NCI-H2196 treated with DMSO at 0.1 percent for 48 hours (cell line): ENCODE data around the gene ZFP90.

Source experiments
- DNase-seq: peaks from one replicate; lab custom pipeline; 2025; ENCODE audit not compliant: unreplicated experiment; lab: John Stamatoyannopoulos, UW

Gene ZFP90

GRCh38 chr16:68577352-68577853 lies 38.3 kb downstream of the ZFP90 start:
- DNase-seq = no peak

DNA sequence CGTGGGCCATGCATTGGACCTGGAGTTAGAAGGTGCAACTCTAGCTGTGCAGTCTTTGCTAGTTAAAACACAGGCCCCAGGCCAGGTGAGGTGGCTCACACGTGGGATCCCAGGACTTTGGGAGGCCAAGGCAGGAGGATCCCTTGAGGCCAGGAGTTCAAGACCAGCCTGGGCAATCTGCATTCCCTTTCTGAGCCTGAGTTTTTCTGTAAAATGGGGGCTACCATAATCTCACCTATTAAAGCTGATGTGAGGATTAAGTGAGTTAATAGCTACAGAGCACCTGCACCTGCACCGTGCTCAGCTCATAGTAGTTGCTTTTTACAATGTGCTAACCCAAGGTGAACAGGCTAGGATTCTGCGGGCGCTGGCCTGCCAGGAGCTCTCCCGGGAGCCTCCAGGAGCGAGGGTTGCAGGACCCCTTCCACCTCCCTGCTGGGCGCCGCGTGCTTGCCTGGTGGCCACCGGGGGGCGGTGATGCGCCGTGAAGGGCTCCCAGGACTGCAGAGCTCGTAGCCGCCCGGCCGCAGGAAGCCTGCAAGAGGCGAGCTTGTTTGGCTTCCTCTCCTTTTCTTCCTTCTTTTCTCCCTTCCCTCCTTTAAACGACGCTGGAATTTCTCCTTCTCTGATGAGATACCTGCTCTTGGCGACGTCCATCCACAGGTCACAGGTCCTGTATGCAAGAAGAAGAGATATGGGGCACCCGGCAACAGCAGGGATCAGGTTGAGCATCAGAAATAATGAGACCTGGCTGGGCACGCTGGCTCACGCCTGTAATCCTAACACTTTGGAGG lies 51.3 kb downstream of the ZFP90 start:
- DNase-seq = no peak

DNA sequence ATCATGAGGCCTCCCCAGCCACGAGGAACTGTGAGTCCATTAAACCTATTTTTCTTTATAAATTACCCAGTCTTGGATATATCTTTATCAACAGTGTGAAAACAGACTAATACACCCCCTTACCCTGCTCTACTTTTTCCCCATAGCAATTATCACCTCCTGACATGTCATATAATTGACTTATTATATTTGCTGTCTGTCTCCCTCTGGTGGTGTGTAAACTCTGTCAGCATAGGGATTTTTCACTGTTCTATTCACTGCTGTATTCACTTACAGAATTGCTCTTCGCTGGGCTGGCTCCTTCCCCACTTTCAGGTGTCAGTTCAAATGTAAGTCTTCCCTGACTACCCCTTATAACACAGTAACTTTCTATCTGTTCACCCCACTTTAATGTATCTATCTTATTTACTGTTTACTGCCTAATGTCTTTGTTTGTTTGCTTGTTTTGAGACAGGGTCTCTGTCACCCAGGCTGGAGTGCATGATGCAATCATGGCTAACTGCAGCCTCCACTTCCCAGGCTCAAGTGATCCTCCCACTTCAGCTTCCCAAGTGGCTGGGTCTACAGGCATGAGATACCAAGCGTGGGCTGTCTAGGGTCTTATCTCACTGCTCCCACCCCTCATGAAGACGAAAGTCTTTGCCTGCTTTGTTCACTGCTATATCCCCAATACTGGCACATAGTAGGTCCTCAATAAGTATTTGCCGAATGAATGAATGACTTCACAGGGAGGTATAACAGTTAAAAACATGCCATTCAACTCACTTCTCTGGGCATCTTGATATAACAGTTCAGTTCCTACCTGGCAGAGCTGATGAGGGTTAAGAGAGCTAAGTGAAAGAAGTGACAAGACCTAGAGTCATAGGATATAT lies 53.6 kb downstream of the ZFP90 start:
- no peak for DNase-seq

- no peak for DNase-seq
Measured at GRCh38 chr16:68596266-68596665, 57.2 kb downstream of the ZFP90 start.

DNA sequence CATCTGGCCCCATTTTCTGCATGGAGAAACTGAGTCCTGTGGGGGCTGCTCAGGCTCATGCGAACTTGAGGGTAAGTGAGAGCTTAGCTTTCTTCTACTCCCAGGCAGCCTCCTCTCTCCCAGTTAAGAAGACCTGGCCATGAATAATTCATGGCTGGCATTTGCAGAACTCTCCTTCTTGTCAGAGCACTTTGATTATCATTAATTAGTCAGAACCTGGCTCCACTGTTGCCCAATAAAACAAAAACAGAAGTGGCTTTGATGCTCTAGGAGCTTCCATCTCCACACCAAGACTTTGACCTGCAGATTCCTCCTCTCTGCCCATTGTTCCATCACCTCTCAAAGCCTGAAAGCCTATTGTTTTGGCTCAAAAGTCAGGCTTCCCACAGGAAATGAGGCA lies 60.5 kb downstream of the ZFP90 start:
- no peak for DNase-seq

GRCh38 chr16:68605746-68606145 lies 66.7 kb downstream of the ZFP90 start:
- no peak for DNase-seq

DNA sequence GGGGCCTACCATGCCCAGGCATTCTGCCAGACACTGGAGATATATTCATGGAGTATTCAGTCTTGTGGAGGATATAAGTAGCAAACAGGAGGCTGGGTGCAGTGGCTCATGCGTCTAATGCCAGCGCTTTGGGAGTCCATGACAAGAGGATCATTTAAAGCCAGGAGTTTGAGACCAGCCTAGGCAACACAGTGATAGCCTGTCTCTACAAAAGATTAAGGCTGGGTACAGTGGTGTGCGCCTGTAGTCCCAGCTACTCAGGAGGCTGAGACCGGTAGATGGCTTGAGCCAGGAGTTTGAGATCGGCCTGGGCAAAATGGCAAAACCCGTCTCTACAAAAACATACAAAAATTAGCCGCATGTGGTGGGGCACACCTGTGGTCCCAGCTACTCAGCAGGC lies 68.4 kb downstream of the ZFP90 start:
- DNase-seq = no peak

DNA sequence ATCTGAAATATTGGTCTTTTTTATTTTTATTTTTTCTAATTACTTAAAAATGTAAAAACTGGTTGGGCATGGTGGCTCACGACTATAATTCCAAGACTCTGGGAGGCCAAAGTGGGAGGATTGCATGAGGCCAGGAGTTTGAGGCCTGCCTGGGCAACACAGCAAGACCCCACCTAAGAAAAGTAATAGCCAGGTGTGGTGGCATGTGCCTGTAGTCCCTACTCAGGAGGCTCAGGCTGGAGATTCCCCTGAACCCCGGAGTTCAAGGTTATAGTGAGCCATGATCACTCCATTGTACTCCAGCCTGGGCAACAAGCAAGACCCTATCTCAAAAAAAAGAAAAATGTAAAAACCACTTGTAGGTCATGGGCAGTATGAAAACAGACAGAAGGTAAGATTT lies 69.2 kb downstream of the ZFP90 start:
- DNase-seq = no peak

DNA sequence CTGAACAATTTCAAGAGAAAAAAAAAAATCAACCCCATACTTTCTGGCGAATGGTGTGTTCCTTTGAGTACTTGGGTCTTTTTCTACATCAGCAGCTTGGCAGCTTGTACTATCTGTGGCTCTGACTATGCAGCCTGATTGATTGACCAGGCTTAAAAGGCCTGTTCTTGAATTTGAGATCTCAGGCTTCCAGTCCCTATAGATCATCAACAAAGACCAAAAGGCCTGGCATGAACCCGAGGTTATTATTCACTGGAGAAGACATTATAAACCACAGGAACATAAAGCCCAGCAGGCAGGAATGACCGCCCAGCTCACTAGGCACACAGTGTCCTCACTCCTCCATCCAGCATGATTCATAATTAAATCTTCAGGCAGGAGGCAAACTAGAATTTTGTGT lies 73.9 kb downstream of the ZFP90 start:
- DNase-seq = no peak

DNA sequence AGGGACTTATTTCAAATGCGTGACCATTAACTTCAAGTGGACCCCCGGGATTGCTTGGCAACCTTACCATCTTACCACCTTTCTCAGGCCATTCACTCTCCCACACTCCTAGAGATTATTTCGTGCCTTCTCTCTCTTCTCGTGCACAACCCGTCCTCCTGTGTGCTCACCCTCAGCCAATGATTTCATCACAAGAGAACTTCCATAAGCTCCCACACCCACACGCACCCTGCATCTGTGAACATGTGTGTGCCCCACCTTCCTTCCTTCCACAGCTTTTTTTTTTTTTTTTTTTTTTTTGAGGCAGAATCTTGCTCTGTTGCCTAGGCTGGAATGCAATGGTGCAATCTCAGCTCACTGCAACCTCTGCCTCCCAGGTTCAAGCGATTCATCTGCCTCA lies 78.6 kb downstream of the ZFP90 start:
- DNase-seq = no peak
